Neural crest cell (in vitro differentiated cells): ENCODE measurements around the gene CHST11. TPM values are rescaled to one million over a fixed set of nuclear protein-coding genes. Genes with fewer than 3 reads are reported as not detected.

Experiments used
- DNase-seq: peaks from one replicate; pipeline ENCODE4 v3.0.0; 2021; ENCODE audit warnings: low read depth, mixed read lengths, low spot score
- H3K27ac Mint-ChIP-seq: one replicate; pipeline ENCODE4 v1.8.0; 2021; ENCODE audit warnings: mild to moderate bottlenecking, mixed read lengths; ENCODE audit not compliant: unreplicated experiment
- H3K27me3 Mint-ChIP-seq: 2 replicates; pipeline ENCODE4 v1.8.0; 2021; ENCODE audit warnings: low read depth, mild to moderate bottlenecking, mixed read lengths
- H3K36me3 Mint-ChIP-seq: 2 replicates; pipeline ENCODE4 v1.8.0; 2021; ENCODE audit warnings: low read depth, mild to moderate bottlenecking, mixed read lengths
- H3K4me1 Mint-ChIP-seq: 2 replicates; pipeline ENCODE4 v1.8.0; 2021; ENCODE audit warnings: mixed read lengths
- H3K4me3 Mint-ChIP-seq: one replicate; pipeline ENCODE4 v1.8.0; 2021; ENCODE audit warnings: mild to moderate bottlenecking, mixed read lengths
- H3K9me3 Mint-ChIP-seq: 2 replicates; pipeline ENCODE4 v1.8.0; 2021; ENCODE audit warnings: mixed read lengths
- total RNA-seq: library from RNA; stranded (reverse); gene quantifications from 2 replicates; pipeline ENCODE4 v1.2.1, GENCODE V29; 2021
- TF ChIP-seq, protein P1 (sequence below): fragments of 200-600 bp; sonication (generic); conservative IDR thresholded peaks from 2 replicates; pipeline ENCODE4 v1.5.0; 2021; ENCODE audit warnings: antibody characterized with exemption, mild to moderate bottlenecking

The CHST11 gene
- total RNA-seq, 1 donor from 2014 or later = 10.0 TPM

DNA sequence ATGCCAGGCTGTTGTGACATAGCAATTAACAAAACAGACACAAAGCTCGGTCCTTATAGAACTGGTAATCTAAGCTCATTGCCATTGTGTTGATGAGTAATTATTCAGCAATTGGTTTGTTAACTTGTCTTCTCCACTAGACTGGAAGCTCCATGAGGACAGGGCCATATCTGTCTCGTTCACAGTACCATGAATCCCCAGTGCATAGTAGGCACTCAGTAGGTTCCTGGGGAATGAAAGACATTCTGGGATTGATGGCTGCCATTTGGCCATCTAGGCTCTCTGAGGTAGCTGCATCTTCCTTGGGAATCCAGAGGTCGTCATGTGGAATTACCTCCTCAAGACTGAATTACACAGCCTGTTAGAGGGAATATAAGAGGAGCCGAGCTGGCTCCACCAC, 177.3 kb downstream of the CHST11 start:
- Mint-ChIP-seq H3K9me3 (peaks cover 5% of the 10 kb centered on the region), H3K36me3 (no peaks in the 10 kb centered on the region), H3K4me3 (no peak overlapping the region), H3K4me1 (peaks cover 26% of the 10 kb centered on the region), H3K27ac (no peak overlapping the region), H3K27me3 (no peaks in the 10 kb centered on the region)
- TF ChIP-seq, protein P1, sequence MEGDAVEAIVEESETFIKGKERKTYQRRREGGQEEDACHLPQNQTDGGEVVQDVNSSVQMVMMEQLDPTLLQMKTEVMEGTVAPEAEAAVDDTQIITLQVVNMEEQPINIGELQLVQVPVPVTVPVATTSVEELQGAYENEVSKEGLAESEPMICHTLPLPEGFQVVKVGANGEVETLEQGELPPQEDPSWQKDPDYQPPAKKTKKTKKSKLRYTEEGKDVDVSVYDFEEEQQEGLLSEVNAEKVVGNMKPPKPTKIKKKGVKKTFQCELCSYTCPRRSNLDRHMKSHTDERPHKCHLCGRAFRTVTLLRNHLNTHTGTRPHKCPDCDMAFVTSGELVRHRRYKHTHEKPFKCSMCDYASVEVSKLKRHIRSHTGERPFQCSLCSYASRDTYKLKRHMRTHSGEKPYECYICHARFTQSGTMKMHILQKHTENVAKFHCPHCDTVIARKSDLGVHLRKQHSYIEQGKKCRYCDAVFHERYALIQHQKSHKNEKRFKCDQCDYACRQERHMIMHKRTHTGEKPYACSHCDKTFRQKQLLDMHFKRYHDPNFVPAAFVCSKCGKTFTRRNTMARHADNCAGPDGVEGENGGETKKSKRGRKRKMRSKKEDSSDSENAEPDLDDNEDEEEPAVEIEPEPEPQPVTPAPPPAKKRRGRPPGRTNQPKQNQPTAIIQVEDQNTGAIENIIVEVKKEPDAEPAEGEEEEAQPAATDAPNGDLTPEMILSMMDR = no peak
- no peak for DNase-seq

DNA sequence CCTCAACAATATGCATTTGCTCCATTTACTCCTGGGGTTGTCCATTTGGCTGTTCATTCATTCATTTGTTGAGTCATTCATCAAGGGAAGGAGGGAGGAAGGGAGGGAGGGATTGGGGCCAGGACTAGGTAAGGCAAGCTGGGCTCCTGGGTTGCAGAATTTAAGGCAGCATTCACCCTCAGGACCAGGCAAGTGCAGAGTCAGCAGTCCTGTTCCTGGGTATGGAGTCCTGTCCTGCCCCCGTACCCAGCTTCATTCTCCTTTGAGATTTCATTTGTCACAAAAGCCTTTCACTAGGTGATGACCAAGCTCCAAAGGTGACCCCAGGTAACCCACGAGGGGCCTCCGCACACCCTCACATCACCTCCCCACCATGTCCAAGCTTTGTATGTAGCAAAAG, 178.1 kb downstream of the CHST11 start:
- DNase-seq = no peak
- H3K4me3 Mint-ChIP-seq = no peak overlapping the region
- peaks cover 32% of the 10 kb centered on the region for H3K4me1 Mint-ChIP-seq
- H3K9me3 Mint-ChIP-seq = peaks cover 5% of the 10 kb centered on the region
- no peaks in the 10 kb centered on the region for H3K27me3 Mint-ChIP-seq
- TF ChIP-seq, protein P1 = no peak
- H3K27ac Mint-ChIP-seq = no peak overlapping the region
- no peaks in the 10 kb centered on the region for H3K36me3 Mint-ChIP-seq

DNA sequence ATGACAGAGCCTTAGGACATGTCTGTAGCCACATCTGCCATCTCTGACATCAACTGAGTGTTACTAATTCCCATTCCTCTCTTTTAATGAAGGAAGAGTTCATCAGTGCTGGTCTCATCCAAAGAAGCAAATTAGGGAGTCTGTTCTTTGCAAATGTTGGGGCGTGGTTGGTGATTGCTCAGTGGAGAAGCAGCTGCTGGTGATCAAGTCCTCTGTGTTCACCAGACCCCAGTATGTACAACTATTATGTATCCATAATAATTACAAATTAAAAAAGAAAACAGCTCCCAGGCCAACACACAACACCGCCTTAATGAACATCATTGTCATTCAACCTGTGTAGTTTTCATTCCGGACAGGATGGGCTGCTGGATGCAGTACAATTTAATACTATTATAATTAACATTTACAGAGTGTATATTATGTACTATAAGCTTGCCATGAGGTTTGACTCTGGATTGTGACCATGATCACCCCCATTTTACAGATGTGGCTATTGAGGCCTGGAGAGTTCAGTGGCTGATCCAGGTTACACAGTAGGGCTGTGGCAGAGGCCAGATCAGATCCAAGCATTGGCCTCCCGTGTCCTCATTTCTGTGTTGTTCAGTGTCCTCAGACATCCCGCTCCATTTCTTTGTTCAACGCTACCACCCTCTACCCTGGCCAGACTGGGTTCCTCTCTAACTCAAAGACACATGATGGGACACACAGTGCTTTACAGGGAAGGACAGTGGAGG, 179.0 kb downstream of the CHST11 start:
- TF ChIP-seq, protein P1 = no peak
- no peaks in the 10 kb centered on the region for H3K27me3 Mint-ChIP-seq

DNA sequence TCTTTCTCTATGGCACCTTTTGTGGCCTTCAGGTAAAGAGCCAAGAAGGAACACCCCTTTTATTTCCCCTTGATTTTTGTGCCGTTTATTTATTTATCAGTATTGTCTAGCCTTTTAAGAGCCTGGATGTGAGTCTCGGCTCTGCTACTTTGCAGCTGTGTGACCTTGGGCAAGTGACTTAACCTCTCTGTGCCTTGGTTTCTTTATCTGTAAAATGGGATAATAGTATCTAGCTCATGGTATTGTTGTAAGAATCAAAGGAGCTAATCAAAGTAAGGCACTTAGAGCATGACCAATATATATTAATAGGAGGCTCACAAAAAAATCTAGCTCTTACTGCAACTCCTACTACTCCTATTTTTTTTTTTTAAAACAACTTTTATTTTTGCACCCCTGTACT, 179.7 kb downstream of the CHST11 start:
- H3K27ac Mint-ChIP-seq = no peak overlapping the region
- no peak for DNase-seq
- no peak overlapping the region for H3K4me3 Mint-ChIP-seq
- H3K4me1 Mint-ChIP-seq = peaks cover 15% of the 10 kb centered on the region
- TF ChIP-seq, protein P1 = no peak
- no peaks in the 10 kb centered on the region for H3K36me3 Mint-ChIP-seq
- peaks cover 9% of the 10 kb centered on the region for H3K9me3 Mint-ChIP-seq
- no peaks in the 10 kb centered on the region for H3K27me3 Mint-ChIP-seq

More for the DNA sequence above, 179.0 kb downstream of the CHST11 start:
- Mint-ChIP-seq H3K4me1 (peaks cover 23% of the 10 kb centered on the region), H3K9me3 (peaks cover 9% of the 10 kb centered on the region), H3K4me3 (no peak overlapping the region), H3K36me3 (no peaks in the 10 kb centered on the region), H3K27ac (no peak overlapping the region)
- no peak for DNase-seq

DNA sequence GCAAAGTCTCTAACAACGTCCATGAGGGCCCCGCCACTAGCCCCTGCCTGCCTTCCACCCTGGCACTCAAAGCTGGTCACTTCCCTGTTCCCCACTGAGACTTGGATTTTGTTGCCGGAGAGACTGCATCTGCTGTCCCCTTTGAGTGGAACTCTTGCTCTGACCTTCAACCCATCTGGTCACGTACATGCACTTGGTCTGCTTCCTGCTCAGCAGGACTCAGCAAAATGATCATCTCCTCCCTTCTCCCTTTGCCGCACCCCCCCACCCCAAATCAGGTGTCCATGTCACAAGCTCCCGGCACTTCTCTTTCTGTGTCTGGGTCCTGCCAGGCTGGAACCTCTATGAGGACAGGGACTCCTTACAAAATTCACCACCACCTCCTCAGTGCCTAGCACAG, 180.9 kb downstream of the CHST11 start:
- Mint-ChIP-seq H3K9me3 (peaks cover 9% of the 10 kb centered on the region), H3K27me3 (no peaks in the 10 kb centered on the region), H3K4me1 (peaks cover 10% of the 10 kb centered on the region), H3K36me3 (no peaks in the 10 kb centered on the region), H3K27ac (no peak overlapping the region), H3K4me3 (no peak overlapping the region)
- TF ChIP-seq, protein P1 = no peak
- DNase-seq = no peak
